ENCODE measurements around the gene SPOUT1. TPM values are rescaled to one million over a fixed set of nuclear protein-coding genes. Genes with fewer than 3 reads are reported as not detected.

SPOUT1 gene
- total RNA-seq, 4 donors from 2014 or later, result 20.2 to 38.1 (median 23.7) TPM

DNA sequence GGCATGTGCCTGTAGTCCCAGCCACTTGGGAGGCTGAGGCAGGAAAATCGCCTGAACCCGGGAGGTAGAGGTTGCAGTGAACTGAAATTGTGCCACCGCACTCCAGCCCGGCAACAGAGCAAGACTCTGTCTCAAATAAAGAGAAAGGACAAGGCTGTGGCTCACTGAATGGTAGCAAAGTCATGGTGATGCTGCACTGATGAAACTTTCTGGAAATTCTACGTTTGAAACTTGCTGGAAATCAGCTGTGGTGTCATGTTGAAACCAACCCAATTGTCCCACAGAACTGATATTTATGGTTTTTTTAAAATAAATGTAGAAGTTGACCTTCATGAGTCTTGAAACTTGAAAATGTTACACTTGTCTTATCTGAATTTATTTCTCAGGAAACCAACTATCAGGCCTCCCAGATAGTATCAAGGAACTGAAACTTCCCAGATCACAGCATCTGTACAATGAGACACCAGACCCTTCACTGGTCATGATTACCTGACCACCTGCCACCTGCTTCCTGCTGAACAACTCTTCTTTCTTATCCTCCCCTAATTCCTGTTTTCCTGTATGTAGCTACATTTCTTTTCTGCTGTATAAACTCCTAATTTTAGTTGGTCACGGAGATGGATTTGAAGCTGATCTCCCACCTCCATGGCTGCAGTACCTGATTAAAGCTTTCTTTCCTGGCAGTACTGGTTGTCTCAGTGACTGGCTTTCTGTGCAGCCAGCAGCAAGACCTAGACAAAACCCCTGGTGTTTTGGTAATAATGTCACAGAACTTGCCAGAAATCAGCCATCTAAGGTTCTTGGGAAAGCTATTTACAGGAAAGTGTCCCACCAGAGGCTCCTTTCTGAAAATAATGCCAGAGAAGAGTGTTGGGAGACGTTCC is 48.2 kb downstream of the SPOUT1 start:
- TF ChIP-seq, protein P1, sequence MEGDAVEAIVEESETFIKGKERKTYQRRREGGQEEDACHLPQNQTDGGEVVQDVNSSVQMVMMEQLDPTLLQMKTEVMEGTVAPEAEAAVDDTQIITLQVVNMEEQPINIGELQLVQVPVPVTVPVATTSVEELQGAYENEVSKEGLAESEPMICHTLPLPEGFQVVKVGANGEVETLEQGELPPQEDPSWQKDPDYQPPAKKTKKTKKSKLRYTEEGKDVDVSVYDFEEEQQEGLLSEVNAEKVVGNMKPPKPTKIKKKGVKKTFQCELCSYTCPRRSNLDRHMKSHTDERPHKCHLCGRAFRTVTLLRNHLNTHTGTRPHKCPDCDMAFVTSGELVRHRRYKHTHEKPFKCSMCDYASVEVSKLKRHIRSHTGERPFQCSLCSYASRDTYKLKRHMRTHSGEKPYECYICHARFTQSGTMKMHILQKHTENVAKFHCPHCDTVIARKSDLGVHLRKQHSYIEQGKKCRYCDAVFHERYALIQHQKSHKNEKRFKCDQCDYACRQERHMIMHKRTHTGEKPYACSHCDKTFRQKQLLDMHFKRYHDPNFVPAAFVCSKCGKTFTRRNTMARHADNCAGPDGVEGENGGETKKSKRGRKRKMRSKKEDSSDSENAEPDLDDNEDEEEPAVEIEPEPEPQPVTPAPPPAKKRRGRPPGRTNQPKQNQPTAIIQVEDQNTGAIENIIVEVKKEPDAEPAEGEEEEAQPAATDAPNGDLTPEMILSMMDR (IDR thresholded peaks at IDR 0.05; ENCODE audit: low read depth), result no peak

DNA sequence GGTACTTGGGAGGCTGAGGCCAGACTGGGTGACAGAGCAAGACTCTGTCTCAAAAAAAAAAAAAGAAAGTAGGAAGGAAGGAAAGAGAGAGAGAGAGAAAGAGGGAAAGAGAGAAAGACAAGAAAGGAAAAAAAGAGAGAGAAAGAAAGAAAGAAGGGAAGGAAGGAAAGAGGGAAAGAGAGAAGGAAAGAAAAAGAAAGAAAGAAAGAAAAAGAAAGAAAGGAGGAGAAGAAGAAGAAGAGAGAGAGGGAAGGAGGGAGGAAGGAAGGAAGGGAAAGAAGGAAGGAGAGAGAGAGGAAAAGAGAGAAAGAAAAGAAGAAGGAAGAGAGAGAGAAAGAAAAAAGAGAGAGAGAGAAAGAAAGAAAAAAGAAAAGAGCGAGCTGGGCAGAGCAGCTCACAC is 54.8 kb downstream of the SPOUT1 start:
- TF ChIP-seq, protein P1 (IDR thresholded peaks at IDR 0.05; ENCODE audit: low read depth), result no peak

DNA sequence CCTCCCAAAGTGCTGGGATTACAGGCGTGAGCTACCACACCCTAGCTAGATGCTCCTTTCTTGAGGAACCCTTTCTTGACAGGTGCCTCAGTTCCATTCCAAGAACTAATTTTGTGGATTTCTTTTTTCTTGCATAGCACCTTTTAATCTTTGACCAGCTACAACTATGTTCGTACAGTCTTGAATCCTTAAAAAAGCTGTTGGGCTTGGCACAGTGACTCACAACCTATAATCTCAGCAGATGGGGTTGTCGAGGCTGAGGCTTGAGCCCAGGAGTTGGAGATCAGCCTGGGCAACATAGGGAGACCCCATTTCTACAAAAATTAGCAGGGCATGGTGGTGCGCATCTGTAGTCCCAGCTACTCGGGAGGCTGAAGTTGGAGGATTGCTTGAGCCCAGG is 56.5 kb downstream of the SPOUT1 start:
- TF ChIP-seq, protein P1 (IDR thresholded peaks at IDR 0.05; ENCODE audit: low read depth), result no peak

DNA sequence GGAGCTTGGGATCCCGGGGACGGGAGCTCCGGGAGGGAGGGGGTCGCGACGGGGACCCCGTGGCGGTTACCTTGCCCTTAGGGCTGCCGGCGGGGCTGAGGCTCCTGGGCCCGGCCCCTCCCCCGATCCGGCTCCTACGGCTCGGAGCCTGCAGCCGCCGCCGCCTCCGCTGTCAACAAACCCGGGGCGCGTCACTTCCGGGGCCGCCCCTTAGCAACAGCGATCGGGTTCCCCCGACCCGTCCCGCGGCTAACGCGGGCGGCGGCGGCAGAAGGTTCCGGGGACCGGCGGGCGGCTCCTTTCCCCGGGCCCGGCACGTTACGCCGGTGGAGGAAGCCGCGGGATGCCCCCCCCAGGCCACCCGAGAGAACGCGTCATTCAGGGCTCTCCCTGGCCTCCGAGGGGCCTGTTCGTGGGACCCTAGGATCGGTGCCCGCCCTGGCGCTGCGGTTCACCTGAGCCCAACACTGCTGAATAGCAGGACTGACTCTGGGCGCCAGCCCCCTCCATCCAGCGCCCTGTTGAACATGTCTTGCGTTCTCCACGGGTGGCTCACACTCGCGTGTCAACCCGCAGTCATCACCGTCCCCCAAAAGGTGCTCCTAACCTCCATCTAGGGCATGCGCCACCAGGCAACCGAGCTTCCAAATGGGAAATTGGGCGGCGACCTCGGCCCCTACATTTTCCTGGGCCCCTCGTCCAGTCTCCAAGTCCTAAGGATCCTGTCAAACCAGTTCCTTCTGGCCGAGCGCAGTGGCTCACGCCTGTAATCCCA is 57.7 kb downstream of the SPOUT1 start, which contains the start of gene ZER1:
ZER1 (minus strand) TSS at position 183 of the 775 bp plus-strand sequence. CDS start 16,362 bp downstream, outside the sequence.
- TF ChIP-seq, protein P1 (IDR thresholded peaks at IDR 0.05; ENCODE audit: low read depth), result no peak

DNA sequence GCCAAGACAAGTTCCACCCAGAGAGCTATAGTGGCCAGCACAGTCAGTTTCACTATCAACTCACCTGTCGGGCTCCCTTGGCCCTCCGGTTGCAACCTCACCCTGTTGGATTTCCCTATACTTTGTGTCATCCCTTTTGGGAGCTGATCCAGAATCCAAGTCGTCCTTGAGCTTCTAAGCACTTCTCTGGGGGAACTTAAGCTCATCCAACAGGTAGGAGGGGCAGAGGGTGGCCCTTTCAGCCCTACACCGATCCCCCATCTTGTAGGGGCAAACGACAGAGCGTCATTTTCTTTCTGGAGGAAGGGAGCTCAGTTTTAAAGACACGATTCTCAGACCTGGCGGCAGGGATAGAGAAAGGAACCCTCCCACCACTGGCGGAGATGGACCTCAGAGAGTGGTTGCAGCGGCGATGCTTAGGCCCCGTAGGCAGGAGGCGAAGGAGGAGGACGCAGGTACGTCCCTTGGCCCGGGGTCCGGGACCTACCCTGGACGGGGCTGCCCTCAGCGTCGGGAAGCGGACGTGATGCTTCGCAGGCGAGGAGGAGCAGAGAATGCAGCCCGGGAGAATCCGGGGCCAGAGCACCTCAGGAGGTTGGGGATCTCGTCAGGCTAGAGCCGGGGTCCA is 58.4 kb downstream of the SPOUT1 start:
- TF ChIP-seq, protein P1 (IDR thresholded peaks at IDR 0.05; ENCODE audit: low read depth), result no peak

DNA sequence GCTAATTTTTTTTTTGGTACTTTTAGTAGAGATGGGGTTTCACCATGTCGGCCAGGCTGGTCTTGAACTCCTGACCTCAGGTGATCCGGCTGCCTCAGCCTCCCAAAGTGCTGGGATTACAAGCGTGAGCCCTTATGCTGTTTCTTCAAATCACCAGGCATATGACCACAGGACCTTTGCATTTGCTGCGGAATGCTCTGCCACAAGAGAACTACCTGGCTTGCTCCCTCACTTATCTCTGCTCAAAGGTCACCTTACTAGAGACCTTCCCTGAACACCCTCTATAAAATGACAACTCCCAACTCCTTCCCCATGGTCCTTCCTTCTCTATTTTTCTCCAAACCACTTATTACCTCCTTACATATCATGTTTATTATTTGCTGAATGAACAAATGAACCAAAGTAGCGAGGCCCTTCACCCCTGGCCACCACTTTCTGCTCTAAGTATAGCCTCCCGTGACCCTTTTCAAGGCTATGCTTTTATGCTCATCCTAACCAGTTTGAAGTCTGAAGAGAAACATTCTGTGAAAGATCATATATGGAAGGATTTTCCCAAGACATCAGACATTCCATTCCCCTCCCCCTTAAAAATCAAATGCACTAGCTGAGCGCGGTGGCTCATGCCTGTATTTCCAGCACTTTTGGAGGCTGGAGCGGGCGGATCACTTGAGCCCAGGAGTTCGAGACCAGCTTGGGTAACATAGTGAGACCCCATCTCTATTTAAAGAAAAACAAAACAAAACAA is 59.1 kb downstream of the SPOUT1 start:
- TF ChIP-seq, protein P1 (IDR thresholded peaks at IDR 0.05; ENCODE audit: low read depth), result no peak

Other genes with a start within 250 kb of the SPOUT1 start
- 10 to 100 TPM; 15.0 to 21.4 (median 18.5) TPM for gene DYNC2I2, start 172.9 kb downstream of the SPOUT1 start, total RNA-seq
- gene SET, start 140.6 kb downstream of the SPOUT1 start, total RNA-seq, result 100 to 1,000 TPM; 116 to 160 (median 146) TPM
- 10 to 100 TPM in 1 of 4 donors, 1 to 10 TPM in 3; 1.3 to 13.2 (median 4.7) TPM for gene PKN3, start 127.3 kb downstream of the SPOUT1 start, total RNA-seq
- 10 to 100 TPM; 11.7 to 36.5 (median 27.0) TPM for gene ZDHHC12, start 105.7 kb downstream of the SPOUT1 start, total RNA-seq
- 10 to 100 TPM; 30.9 to 80.1 (median 34.7) TPM for gene ZER1, start 57.9 kb downstream of the SPOUT1 start, total RNA-seq
- 10 to 100 TPM in 3 of 4 donors, 1 to 10 TPM in 1; 9.0 to 27.9 (median 12.4) TPM for gene TBC1D13, start 42.5 kb downstream of the SPOUT1 start, total RNA-seq
- gene ENDOG, start 11.3 kb downstream of the SPOUT1 start, total RNA-seq, result 10 to 100 TPM; 12.1 to 29.8 (median 19.9) TPM
- gene KYAT1, start 52.2 kb upstream of the SPOUT1 start, total RNA-seq, result 1 to 10 TPM; 1.5 to 7.5 (median 2.1) TPM
- 10 to 100 TPM; 17.2 to 78.6 (median 24.4) TPM for gene LRRC8A, start 52.3 kb upstream of the SPOUT1 start, total RNA-seq
- gene PHYHD1, start 91.2 kb upstream of the SPOUT1 start, total RNA-seq, result 10 to 100 TPM; 16.1 to 82.3 (median 29.9) TPM
- gene DOLK, start 117.8 kb upstream of the SPOUT1 start, total RNA-seq, result 10 to 100 TPM; 10.4 to 16.6 (median 11.5) TPM
- 10 to 100 TPM; 21.1 to 62.9 (median 28.6) TPM for gene NUP188, start 117.9 kb upstream of the SPOUT1 start, total RNA-seq
- gene SH3GLB2, start 198.5 kb upstream of the SPOUT1 start, total RNA-seq, result 10 to 100 TPM; 24.8 to 74.8 (median 52.5) TPM
- 10 to 100 TPM in 2 of 4 donors, 1 to 10 TPM in 2; 8.8 to 50.5 (median 12.4) TPM for gene MIGA2, start 206.8 kb upstream of the SPOUT1 start, total RNA-seq